ENCODE results near the gene SIGLEC7. TPM values are rescaled to one million over a fixed set of nuclear protein-coding genes. Genes with fewer than 3 reads are reported as not detected.

The SIGLEC7 gene
- total and polyA plus RNA-seq, 2 donors from 2014 or later: 1.2 to 4.0 TPM

GRCh38 chr19:51172223-51172622 is 30.1 kb downstream of the SIGLEC7 start:
- no peaks in the 10 kb centered on the region for H3K27me3 ChIP-seq (ENCODE audit: control insufficient read depth, insufficient read depth, low read length)
- no peaks in the 10 kb centered on the region for H3K36me3 ChIP-seq (ENCODE audit: control insufficient read depth in 2 of 3, insufficient read depth in 3 of 3, low read length in 3 of 3)
- no peaks in the 10 kb centered on the region for H3K9me3 ChIP-seq (ENCODE audit: control insufficient read depth in 2 of 3, insufficient read depth in 1 of 3, low read length in 3 of 3)
- intact Hi-C loops (cut with DNase I): no loop called here
- H3K9ac ChIP-seq (ENCODE audit: low read length in 3 of 3): no peak overlapping the region
- H3K4me1 ChIP-seq (ENCODE audit: control insufficient read depth in 2 of 3, insufficient read depth in 2 of 3, low read depth in 1 of 3, low read length in 3 of 3): no peaks in the 10 kb centered on the region
- no peak overlapping the region for H3K27ac ChIP-seq (ENCODE audit: low read depth in 2 of 2, low read length in 2 of 2)
- FAIRE-seq: no peak
- no peak overlapping the region for H3K4me3 ChIP-seq (ENCODE audit: low read length in 3 of 3)
- no peak for DNase-seq
- no peak for TF ChIP-seq CTCF (IDR thresholded peaks at IDR 0.05; ENCODE audit: borderline replicate concordance, extremely low read depth, insufficient read depth)

GRCh38 chr19:51173681-51174080 is 31.6 kb downstream of the SIGLEC7 start:
- Histone ChIP-seq H3K9ac (ENCODE audit: low read length in 3 of 3) (no peak overlapping the region), H3K4me1 (ENCODE audit: control insufficient read depth in 2 of 3, insufficient read depth in 2 of 3, low read depth in 1 of 3, low read length in 3 of 3) (no peaks in the 10 kb centered on the region), H3K4me3 (ENCODE audit: low read length in 3 of 3) (no peak overlapping the region), H3K9me3 (ENCODE audit: control insufficient read depth in 2 of 3, insufficient read depth in 1 of 3, low read length in 3 of 3) (no peaks in the 10 kb centered on the region), H3K27ac (ENCODE audit: low read depth in 2 of 2, low read length in 2 of 2) (no peak overlapping the region), H3K36me3 (ENCODE audit: control insufficient read depth in 2 of 3, insufficient read depth in 3 of 3, low read length in 3 of 3) (no peaks in the 10 kb centered on the region), H3K27me3 (ENCODE audit: control insufficient read depth, insufficient read depth, low read length) (no peaks in the 10 kb centered on the region)
- intact Hi-C loops (cut with DNase I): no loop called here
- FAIRE-seq (no peak), DNase-seq (no peak)
- TF ChIP-seq CTCF (IDR thresholded peaks at IDR 0.05; ENCODE audit: borderline replicate concordance, extremely low read depth, insufficient read depth): no peak

GRCh38 chr19:51179256-51179655 is 37.2 kb downstream of the SIGLEC7 start:
- DNase-seq: peak in 2 of 5 donors; percentile 14 to 59
- H3K36me3 ChIP-seq (ENCODE audit: control insufficient read depth in 2 of 3, insufficient read depth in 3 of 3, low read length in 3 of 3): no peaks in the 10 kb centered on the region
- H3K27me3 ChIP-seq (ENCODE audit: control insufficient read depth, insufficient read depth, low read length): no peaks in the 10 kb centered on the region
- H3K27ac ChIP-seq (ENCODE audit: low read depth in 2 of 2, low read length in 2 of 2): no peak overlapping the region
- no peaks in the 10 kb centered on the region for H3K9me3 ChIP-seq (ENCODE audit: control insufficient read depth in 2 of 3, insufficient read depth in 1 of 3, low read length in 3 of 3)
- intact Hi-C loops (cut with DNase I): no loop called here
- no peak for FAIRE-seq
- H3K4me1 ChIP-seq (ENCODE audit: control insufficient read depth in 2 of 3, insufficient read depth in 2 of 3, low read depth in 1 of 3, low read length in 3 of 3): no peaks in the 10 kb centered on the region
- H3K9ac ChIP-seq (ENCODE audit: low read length in 3 of 3): no peak overlapping the region
- no peak for TF ChIP-seq CTCF (IDR thresholded peaks at IDR 0.05; ENCODE audit: borderline replicate concordance, extremely low read depth, insufficient read depth)
- no peak overlapping the region for H3K4me3 ChIP-seq (ENCODE audit: low read length in 3 of 3)

- DNase-seq (no peak), FAIRE-seq (no peak)
- TF ChIP-seq CTCF (IDR thresholded peaks at IDR 0.05; ENCODE audit: borderline replicate concordance, extremely low read depth, insufficient read depth): no peak
- Histone ChIP-seq H3K4me3 (ENCODE audit: low read length in 3 of 3) (no peak overlapping the region), H3K27me3 (ENCODE audit: control insufficient read depth, insufficient read depth, low read length) (no peaks in the 10 kb centered on the region), H3K27ac (ENCODE audit: low read depth in 2 of 2, low read length in 2 of 2) (no peak overlapping the region), H3K9me3 (ENCODE audit: control insufficient read depth in 2 of 3, insufficient read depth in 1 of 3, low read length in 3 of 3) (no peaks in the 10 kb centered on the region), H3K36me3 (ENCODE audit: control insufficient read depth in 2 of 3, insufficient read depth in 3 of 3, low read length in 3 of 3) (no peaks in the 10 kb centered on the region), H3K4me1 (ENCODE audit: control insufficient read depth in 2 of 3, insufficient read depth in 2 of 3, low read depth in 1 of 3, low read length in 3 of 3) (no peaks in the 10 kb centered on the region), H3K9ac (ENCODE audit: low read length in 3 of 3) (no peak overlapping the region)
- intact Hi-C loops (cut with DNase I): no loop called here
Measured at GRCh38 chr19:51181377-51181912, 39.3 kb downstream of the SIGLEC7 start.
